GM12878 (cell line): ENCODE measurements around the gene SERPINA6.

ENCODE experiments used
- CEBPZ ChIP-seq: fragments of 150-350 bp; IDR thresholded peaks from 2 replicates; pipeline ENCODE4 v1.6.1; 2016; ENCODE audit warnings: low read depth, low read length
- CTCF ChIP-seq, 3 experiments: IDR thresholded peaks in 2 of 3; conservative IDR thresholded peaks in 1 of 3; 2 replicates each; pipeline ENCODE4 v1.5.1; 2011; ENCODE audit warnings: low read depth in 3 of 3, low read length in 3 of 3, mild to moderate bottlenecking in 3 of 3, control low read depth in 2 of 3, moderate library complexity in 2 of 3, inconsistent platforms in 1 of 3, mixed read lengths in 1 of 3; ENCODE audit not compliant: control insufficient read depth in 2 of 3, insufficient read depth in 1 of 3; ENCODE audit errors: extremely low read depth in 1 of 3
- EZH2 ChIP-seq: IDR thresholded peaks from 2 replicates; pipeline ENCODE4 v1.6.1; 2012; ENCODE audit warnings: low read depth, mild to moderate bottlenecking, control low read depth, inconsistent platforms, low read length, borderline replicate concordance; ENCODE audit not compliant: control insufficient read depth
- HDAC2 ChIP-seq: fragments of 200-600 bp; sonication (generic); IDR thresholded peaks from 2 replicates; pipeline ENCODE4 v1.6.1; 2017
- MEF2A ChIP-seq: IDR thresholded peaks from 2 replicates; pipeline ENCODE4 v1.6.1; 2011; ENCODE audit warnings: low read depth, mild to moderate bottlenecking, low read length, moderate library complexity; ENCODE audit not compliant: insufficient read depth
- MTA3 ChIP-seq: IDR thresholded peaks from 2 replicates; pipeline ENCODE4 v1.6.1; 2012; ENCODE audit warnings: low read length, inconsistent platforms, borderline replicate concordance
- POLR2A ChIP-seq: IDR thresholded peaks from 2 replicates; pipeline ENCODE4 v1.6.1; 2011; ENCODE audit warnings: low read depth, mild to moderate bottlenecking, low read length
- RAD21 ChIP-seq: IDR thresholded peaks from 2 replicates; pipeline ENCODE4 v1.6.1; 2011; ENCODE audit warnings: mild to moderate bottlenecking, low read depth, low read length, moderate library complexity; ENCODE audit not compliant: insufficient read depth
- RB1 ChIP-seq: fragments of 450-650 bp; formaldehyde crosslinking; IDR thresholded peaks from 2 replicates; pipeline ENCODE4 v1.6.1; 2017; ENCODE audit warnings: mild to moderate bottlenecking, borderline replicate concordance
- RCOR1 ChIP-seq: conservative IDR thresholded peaks from 2 replicates; pipeline ENCODE4 v1.6.1; 2012; ENCODE audit warnings: low read depth, low read length, improper control_type of control experiment
- RFX5 ChIP-seq: IDR thresholded peaks from 2 replicates; pipeline ENCODE4 v1.6.1; 2011; ENCODE audit warnings: low read depth, low read length, improper control_type of control experiment
- ZNF217 ChIP-seq: fragments of 450-650 bp; IDR thresholded peaks from 2 replicates; pipeline ENCODE4 v1.6.1; 2017; ENCODE audit warnings: antibody characterized with exemption, mild to moderate bottlenecking

GRCh38 chr14:94344389-94344788, 21.3 kb upstream of the SERPINA6 start:
- TF ChIP-seq ZNF217 (no peak), EZH2 (no peak), CTCF (IDR thresholded peaks at IDR 0.05 in 2 of 3, conservative IDR thresholded peaks at IDR 0.05 in 1 of 3; ENCODE audit: control insufficient read depth in 2 of 3, extremely low read depth in 1 of 3, insufficient read depth in 1 of 3, low read depth in 3 of 3, low read length in 3 of 3) (no peak), MEF2A (no peak), POLR2A (no peak), RB1 (no peak), RAD21 (no peak), MTA3 (no peak), RFX5 (no peak), CEBPZ (no peak), RCOR1 (no peak), HDAC2 (no peak)
